Thoracic aorta (tissue), 2 donors: ENCODE measurements around the gene TTLL11. TPM values are rescaled to one million over a fixed set of nuclear protein-coding genes. Genes with fewer than 3 reads are reported as not detected.

ENCODE experiments used
- ATAC-seq: fragments of 150-250 bp; one replicate; pipeline ENCODE4 v1.8.0; 2017; ENCODE audit warnings: low read depth; ENCODE audit not compliant: insufficient number of reproducible peaks, low FRiP score
- DNase-seq: peaks from one replicate; pipeline ENCODE4 v3.0.0-alpha.2; 2020; ENCODE audit warnings: low spot score
- H3K27ac ChIP-seq, 2 donors: fragments of 200-600 bp; sonication (generic); 1 replicate in 1 of 2; 2 replicates in 1 of 2; pipeline ENCODE4 v1.5.1; 2016; ENCODE audit warnings: mild to moderate bottlenecking in 2 of 2, moderate library complexity in 2 of 2
- H3K27me3 ChIP-seq: fragments of 200-600 bp; sonication (generic); replicated peaks from 2 replicates; pipeline ENCODE4 v1.6.0; 2016; ENCODE audit warnings: mild to moderate bottlenecking; ENCODE audit not compliant: insufficient read depth
- H3K36me3 ChIP-seq: fragments of 200-600 bp; sonication (generic); one replicate; pipeline ENCODE4 v1.5.1; 2016
- H3K4me1 ChIP-seq, 2 donors: fragments of 200-600 bp; sonication (generic); 1 replicate in 1 of 2; 2 replicates in 1 of 2; pipeline versions ENCODE4 v1.5.1 to v1.6.0; 2016; ENCODE audit warnings: low read depth in 2 of 2, mild to moderate bottlenecking in 1 of 2; ENCODE audit not compliant: control insufficient read depth in 1 of 2
- H3K4me3 ChIP-seq: fragments of 200-600 bp; sonication (generic); 2 replicates; pipeline ENCODE4 v1.5.1; 2016; ENCODE audit warnings: mild to moderate bottlenecking
- H3K9me3 ChIP-seq: fragments of 200-600 bp; sonication (generic); 2 replicates; pipeline ENCODE4 v1.5.1; 2016
- CTCF ChIP-seq: fragments of 200-600 bp; sonication (generic); IDR thresholded peaks from one replicate; pipeline ENCODE4 v1.5.1; 2019; ENCODE audit warnings: antibody characterized with exemption
- total RNA-seq, 2 donors: library from RNA; depleted of rRNA; stranded (reverse); fragments of >200 nt; gene quantifications; one replicate each; pipeline versions ENCODE4 v1.1.0 to v1.2.3, GENCODE V29; 2016

The TTLL11 gene
- total RNA-seq, 2 donors from 2014 or later = 25.7 to 31.2 TPM

GRCh38 chr9:121784731-121785411 lies 308.2 kb downstream of the TTLL11 start:
- Histone ChIP-seq H3K27me3 (no peaks in the 10 kb centered on the region), H3K4me3 (no peak overlapping the region), H3K9me3 (no peaks in the 10 kb centered on the region), H3K36me3 (peaks cover 44% of the 10 kb centered on the region), H3K4me1 (no peaks in the 10 kb centered on the region), H3K27ac (no peak overlapping the region)
- DNase-seq (no peak), ATAC-seq (no peak)
- no peak for TF ChIP-seq CTCF

DNA sequence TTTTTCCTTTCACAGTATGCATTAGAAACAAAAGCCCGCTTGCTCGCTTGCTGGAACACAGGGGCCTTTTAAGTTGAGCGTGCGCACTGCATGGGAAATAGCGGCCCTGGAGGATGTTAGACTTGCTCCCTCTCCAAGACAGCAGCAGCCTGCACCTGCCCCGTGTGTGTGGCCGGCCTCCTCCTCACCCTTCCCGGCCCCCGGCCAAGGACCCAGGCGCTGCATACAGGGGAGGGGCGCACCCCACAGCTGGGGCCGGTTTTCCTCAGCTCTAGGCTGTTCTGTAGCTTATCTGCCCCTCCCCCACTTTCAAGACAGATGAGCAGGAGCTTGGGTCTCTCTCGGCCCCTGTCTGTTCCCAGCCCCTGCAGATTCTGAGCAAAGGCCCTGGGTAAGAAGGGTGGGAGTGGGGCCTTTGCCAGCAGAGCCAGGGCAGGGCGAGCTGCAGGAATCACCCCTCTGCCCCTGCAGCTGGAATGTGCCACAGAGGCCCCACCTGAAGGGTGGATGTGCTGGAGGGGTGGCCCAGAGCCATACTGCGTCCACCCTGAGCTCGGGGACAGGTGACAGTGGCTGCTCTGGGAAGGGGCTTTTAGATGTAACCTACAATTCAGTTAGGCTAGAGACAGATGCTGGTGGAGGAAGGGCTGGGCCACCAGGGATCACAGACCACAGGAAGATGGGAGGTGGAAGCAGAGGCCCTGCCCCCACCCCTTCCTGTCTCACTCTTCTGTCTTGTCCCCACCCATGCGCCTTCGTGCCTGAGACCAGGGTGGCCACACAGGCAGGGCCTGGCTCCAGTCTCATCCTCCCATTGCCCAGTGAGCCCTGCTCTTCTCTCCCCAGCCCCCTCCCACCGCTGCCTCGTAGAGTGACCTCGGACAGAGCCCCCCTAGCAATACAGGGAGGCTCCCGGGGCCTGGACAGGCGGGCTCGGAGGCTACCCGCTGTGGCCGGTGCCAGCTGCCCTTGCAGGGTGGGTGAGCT lies 309.3 kb downstream of the TTLL11 start:
- no peak for ATAC-seq
- H3K4me3 ChIP-seq = no peak overlapping the region
- TF ChIP-seq CTCF = no peak
- no peak for DNase-seq
- H3K36me3 ChIP-seq = peaks cover 44% of the 10 kb centered on the region
- H3K27me3 ChIP-seq = no peaks in the 10 kb centered on the region
- no peaks in the 10 kb centered on the region for H3K4me1 ChIP-seq
- H3K9me3 ChIP-seq = no peaks in the 10 kb centered on the region
- H3K27ac ChIP-seq = no peak overlapping the region

DNA sequence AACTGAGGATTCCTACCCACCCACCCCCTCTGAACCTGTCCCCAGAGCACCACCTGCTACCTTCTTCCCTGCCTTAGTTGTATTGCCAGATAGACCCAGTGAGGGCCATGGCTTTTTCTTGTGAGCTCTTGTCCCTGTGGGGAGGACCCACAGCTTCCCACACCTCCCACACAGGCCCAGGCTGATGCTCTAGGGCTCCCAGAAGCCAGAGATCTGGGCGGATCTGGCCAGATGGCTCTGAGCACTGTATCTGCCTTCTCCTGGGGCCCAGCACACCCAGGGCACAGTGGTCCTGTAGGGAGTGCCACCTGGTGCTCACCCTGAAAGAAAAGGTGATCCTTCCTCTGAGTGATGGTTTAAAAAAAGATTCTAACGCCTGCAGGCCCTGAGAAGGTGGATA lies 310.0 kb downstream of the TTLL11 start:
- no peak for ATAC-seq

DNA sequence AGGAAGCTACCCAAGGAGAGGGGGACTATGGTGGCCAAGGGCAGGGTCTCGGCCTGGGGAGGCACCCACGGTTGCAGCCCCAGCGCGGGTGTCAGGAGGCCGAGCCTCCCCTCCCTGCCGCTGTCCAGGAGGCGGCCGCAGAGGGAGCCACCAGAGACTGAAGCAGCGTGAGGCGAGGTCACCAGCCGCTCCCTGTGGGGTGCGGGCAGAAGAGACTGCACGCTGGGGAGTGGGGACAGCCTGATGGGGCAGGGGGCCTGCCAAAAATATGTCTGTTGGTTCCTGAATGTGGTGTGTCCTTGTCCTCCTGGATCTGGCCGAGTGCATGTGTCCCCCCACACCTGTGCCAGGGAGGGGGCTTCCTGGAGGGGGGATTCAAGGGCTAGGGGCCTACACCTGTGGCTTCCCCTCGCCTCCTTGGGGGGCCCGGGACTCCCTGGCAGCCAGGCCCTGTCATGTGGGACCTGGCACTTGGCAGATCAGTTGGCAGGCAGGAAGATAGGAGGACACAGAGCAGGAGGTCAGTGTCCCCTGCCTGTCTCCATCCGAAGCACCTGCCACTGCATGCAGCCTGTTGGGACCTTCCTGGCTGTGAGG lies 310.5 kb downstream of the TTLL11 start:
- no peak for TF ChIP-seq CTCF
- Histone ChIP-seq H3K27ac (no peak overlapping the region), H3K9me3 (no peaks in the 10 kb centered on the region), H3K36me3 (peaks cover 44% of the 10 kb centered on the region), H3K4me3 (no peak overlapping the region), H3K4me1 (peaks cover 0 to 3% of the 10 kb centered on the region in 2 donors), H3K27me3 (no peaks in the 10 kb centered on the region)
- ATAC-seq (no peak), DNase-seq (no peak)

More for the DNA sequence above, 310.0 kb downstream of the TTLL11 start:
- Histone ChIP-seq H3K27ac (no peak overlapping the region), H3K4me1 (peaks cover 0 to 3% of the 10 kb centered on the region in 2 donors), H3K4me3 (no peak overlapping the region), H3K9me3 (no peaks in the 10 kb centered on the region), H3K36me3 (peaks cover 44% of the 10 kb centered on the region), H3K27me3 (no peaks in the 10 kb centered on the region)
- TF ChIP-seq CTCF = no peak
- DNase-seq = no peak
